G401.6 (cell line): Measurements from ENCODE around the gene SNAPC1.

Experiments used
- FAIRE-seq: peaks from 2 replicates; lab custom pipeline; 2012; peaks lifted over from hg19 to GRCh38; lab: Jason Lieb, UNC

SNAPC1 gene

DNA sequence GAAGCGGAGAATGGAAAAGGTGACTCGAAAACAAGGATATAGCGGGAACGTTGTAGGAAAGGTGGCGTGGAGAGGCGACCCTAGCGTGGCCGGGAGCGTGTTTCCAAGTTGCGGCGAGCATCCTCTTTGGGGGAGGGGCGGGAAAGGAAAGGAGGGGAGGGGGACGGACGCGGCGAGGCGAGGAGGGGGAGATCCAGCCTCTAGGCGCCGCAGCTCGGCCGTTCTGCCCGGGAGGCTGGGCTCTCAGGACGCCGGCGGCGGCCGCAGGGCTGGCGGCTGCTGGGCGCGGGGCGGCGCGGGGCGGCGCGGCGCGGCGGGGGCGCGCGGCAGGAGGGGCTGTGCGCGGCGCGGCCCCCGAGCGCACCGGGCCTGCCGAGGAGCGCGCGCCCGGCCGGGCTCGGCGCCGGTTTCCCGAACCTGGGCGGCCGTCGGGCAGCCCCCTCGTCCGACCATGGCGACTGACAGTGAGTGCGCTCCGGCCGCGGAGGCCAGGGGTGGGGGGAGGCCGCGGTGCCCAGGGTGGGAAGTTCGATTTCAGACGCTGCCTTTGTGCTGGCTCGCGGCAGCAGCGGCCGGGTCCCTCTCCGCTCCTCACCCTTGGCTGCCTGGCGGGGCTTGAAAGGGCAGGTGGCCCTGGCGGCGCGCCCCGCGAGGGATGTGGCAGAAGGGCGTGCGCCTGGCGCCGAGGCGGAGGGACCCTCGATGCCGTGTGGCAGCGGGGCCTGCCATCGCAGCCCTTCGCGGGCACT is 50.3 kb downstream of the SNAPC1 start, which contains the start of gene SYT16:
TSS of gene SYT16 (plus strand) at position 357 of the 749 bp plus-strand sequence.
- FAIRE-seq = no peak

DNA sequence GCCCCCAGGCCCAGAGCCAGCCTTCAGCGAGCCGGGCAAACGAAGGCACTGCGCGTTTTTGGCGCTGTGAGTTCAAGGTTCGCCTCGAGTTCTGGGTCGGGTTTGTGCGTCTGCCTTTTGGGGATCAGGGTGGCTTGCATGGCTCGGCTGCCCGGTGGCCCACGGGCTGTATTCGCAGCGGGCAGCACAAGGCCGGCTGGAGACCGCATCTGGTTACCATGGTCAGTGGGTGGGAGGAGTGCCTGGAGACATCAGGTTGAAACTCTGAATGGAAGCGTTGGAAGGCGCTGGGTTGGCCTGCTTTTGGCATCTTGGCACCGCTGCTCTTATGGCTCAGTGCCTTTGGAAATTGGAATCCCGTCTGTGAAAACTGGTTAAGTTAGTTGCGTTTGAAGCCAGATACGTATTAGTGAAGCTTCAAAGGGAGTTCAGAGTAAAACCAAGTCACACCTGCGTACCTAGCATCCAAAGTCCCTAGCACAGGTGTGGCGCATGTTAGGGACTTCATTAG is 50.9 kb downstream of the SNAPC1 start:
- FAIRE-seq = no peak

GRCh38 chr14:61822458-61822857 is 60.2 kb downstream of the SNAPC1 start:
- FAIRE-seq = no peak

- FAIRE-seq = no peak
Observed at GRCh38 chr14:61832783-61833182, 70.6 kb downstream of the SNAPC1 start.

- no peak for FAIRE-seq
Observed at GRCh38 chr14:61836184-61836583, 74.0 kb downstream of the SNAPC1 start.

DNA sequence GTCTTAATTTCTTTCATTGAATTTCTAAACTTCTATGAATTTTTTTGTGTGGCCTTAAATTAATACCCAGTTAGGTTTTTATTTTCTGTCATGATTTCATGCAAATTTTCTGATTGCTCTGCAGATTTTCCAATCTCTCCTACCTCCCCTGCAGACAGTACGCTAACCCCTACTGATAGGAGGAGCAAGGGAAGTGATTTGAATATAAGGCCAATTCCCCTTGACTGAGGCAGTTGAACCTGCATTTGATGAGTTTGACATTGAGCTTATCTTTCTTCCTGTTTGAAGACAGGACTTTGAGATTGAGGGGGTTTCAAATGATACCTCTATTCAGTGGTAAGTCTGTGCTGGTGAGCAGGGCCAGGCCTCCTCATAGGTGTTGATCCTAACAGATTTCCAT is 74.6 kb downstream of the SNAPC1 start:
- no peak for FAIRE-seq

DNA sequence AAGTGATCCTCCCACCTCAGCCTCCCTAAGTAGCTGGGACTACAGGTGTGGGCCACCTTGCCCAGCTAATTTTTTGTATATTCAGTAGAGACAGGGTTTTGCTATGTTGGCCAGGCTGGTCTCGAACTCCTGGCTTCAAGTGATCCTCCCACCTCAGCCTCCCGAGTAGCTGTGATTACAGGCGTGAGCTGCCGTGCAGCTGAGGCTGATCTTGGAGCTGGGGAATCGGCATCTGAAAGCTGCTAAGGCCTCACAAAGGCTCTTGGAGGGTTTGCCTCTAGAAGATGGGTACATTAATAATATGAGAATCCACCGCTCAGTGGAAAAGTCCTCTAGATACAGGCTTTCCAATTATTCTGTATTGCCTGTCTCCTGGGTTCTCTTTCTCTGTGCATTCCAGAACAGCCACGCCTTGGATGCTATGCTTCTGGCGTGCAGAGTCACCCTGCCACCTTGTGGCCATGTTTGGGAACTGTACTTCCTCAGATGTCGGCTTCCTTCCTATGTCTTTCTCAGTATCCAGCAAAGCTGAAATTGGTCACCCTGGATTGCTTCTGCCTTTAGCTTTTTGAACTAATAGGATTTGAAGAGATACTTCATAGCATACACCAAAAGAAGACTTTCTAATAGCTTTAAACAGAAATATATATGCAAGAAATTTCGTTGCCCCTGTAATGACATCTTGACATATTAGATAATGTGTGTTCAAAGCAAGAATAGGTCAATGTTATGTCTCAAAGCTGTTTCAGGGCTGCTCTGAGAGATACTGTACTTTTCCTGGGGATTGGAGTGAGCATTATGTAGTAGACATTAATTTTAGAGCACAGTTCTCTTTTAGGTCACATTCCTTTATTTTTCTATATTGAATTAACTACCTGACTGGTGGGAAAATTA is 75.4 kb downstream of the SNAPC1 start:
- peak; percentile 84 for FAIRE-seq

DNA sequence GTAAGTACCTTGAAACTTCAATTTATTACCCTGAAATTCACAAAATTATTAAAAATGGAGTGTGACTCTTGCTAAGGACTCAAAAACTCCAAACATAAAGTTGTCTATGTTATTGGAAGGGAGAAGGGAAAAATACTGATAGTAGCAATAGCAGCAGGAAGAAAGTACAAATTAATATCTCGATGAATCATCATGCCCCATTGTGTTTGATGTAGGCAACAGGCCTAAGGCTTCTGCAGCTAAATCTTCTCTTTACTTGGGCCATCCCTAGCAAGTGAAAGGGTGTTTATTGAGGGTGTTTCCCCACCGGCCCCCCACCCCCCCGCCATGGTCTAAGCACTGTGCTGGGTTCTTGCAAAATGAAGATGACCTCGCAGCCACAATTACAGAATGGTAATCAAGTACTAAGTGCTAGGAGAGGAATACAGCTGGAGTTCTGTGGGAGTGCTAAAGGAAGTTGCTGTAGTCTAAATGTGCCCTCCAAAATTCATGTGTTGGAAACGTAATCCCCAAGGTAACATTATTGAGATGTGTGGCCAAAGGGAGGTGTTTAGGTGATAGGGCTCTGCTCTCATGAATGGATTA is 76.5 kb downstream of the SNAPC1 start:
- no peak for FAIRE-seq

DNA sequence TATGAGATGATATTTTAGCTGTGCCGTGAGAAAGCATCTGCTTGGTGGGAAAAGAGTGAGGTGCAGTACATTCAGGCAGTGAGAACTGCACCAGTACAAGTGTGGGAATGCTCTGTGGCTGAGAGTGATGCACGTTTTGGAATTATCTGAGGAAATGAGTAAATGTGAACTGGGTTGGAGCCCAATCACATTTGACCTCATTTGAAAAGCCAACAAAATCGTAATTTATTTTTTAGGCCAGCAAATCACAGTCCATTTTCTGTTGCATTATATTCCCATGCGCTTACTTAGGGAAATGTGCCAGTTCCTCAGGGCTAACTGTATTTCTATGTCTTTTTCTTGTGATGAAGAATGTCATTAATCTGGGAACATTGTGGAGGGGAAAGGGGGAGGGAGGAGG is 77.3 kb downstream of the SNAPC1 start:
- FAIRE-seq = no peak

DNA sequence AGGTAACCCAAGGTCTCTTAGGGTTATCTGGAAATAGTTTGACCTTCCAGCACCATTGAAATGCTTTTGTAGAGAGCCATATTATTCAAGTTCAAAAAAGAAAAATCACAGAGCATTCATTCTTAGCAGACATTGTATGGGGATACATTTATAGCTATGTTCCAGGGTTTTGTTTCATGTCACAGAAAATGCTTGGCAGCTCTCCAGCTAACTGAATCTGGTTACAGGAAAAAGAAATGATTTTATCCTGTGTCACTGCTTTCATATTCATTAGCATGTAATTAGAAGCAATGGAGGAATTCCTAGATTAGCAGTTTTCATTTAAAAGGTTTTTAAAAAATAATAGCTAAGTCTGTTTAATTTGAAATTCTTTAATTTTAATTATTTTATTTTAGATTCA is 78.9 kb downstream of the SNAPC1 start:
- no peak for FAIRE-seq
